ENCODE results near the gene UBE2E3.
"Not testable (repeated sequence)": the region's sequence is repeated elsewhere in the genome, so short reads cannot be mapped to it uniquely, and the experiment has no call there.

UBE2E3 gene

GRCh38 chr2:181025004-181025403 lies 44.6 kb downstream of the UBE2E3 start:
- DNase-seq (ENCODE audit: low read depth in 4 of 4, low spot score in 1 of 4): no peak

DNA sequence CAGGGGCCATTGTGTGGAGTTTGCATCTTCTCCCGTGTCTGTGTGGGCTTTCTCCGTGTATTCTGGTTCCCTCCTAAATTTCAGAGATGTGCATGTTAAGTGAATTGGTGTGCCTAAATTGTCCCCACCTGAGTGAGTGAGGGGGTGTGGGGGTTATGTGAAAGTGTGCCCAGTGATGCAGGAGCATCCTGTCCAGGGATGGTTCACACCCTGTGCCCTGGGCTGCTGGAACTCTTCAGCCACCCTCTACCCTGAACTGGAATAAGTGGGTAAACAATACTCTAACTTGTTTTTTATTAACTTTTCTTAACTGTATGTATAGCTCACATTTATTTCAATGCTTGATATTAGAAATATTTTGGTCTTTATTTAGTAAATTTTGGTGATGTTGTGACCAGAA lies 56.0 kb downstream of the UBE2E3 start:
- no peak for DNase-seq (ENCODE audit: low read depth in 4 of 4, low spot score in 1 of 4)

DNA sequence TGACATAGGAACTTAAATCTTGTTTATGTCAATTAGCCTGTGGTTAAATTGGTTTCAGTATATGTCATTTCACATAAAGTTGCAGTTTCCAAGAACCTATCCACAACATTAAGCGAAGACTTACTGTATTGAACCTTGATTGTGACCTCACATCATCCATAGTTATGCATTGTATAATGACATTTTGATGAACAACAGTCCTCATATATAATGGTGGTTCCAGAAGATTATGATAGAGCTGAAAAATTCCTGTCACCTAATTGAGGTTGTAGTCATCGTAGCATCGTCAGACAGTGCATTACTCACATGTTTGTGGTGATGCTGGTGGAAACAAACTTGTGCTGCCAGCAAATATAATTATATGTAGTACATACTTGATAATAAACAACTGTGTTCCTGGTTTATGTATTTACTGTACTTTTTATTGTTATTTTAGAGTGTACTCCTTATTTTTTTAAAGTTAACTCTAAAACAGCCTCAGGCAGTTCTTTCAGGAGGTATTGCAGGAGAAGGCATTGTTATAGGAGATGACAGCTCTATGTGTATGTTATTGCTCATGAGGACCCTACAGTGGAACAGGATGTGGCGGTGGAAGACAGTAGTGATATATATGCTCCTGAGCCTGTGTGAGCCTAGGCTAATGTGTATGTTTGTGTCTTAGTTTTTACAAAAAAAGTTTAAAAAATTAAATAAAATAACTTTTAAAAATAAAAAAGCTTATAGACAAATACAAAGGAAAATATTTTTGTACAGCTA lies 56.6 kb downstream of the UBE2E3 start:
- DNase-seq (ENCODE audit: low read depth in 4 of 4, low spot score in 1 of 4): no peak

DNA sequence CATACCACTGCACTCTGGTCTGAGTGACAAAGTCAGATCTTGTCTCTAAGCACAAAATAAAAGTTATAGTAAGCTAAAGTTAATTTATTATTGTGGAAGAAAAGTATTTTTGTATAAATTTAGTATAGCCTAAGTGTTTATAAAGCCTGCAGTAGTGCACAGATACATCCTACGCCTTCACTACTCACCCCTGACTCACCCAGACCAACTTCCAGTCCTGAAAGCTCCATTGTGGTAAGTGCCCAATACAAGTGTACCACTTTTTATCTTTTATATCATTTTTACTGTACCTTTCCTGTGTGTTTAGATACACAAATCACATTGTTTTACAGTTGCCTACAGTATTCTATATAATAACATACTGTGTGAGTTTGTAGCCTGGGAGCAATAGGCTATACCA lies 57.5 kb downstream of the UBE2E3 start:
- no peak for DNase-seq (ENCODE audit: low read depth in 4 of 4, low spot score in 1 of 4)

GRCh38 chr2:181038796-181039195 lies 58.4 kb downstream of the UBE2E3 start:
- no peak for DNase-seq (ENCODE audit: low read depth in 4 of 4, low spot score in 1 of 4)

DNA sequence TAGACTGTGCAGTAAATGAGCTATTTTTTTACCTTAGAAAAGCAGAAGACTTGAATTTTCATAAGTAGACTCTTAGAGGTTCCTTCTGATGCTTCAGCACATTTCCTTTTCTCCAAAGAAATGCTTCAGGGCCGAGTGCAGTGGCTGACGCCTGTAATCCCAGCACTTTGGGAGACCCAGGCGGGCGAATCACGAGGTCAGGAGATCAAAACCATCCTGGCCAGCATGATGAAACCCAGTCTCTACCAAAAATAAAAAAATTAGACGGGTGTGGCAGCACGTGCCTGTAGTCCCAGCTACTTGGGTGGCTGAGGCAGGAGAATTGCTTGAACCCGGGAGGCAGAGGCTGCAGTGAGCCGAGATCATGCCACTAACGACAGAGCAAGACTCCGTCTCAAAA lies 60.4 kb downstream of the UBE2E3 start:
- not testable (repeated sequence) for DNase-seq (ENCODE audit: low read depth in 4 of 4, low spot score in 1 of 4)

DNA sequence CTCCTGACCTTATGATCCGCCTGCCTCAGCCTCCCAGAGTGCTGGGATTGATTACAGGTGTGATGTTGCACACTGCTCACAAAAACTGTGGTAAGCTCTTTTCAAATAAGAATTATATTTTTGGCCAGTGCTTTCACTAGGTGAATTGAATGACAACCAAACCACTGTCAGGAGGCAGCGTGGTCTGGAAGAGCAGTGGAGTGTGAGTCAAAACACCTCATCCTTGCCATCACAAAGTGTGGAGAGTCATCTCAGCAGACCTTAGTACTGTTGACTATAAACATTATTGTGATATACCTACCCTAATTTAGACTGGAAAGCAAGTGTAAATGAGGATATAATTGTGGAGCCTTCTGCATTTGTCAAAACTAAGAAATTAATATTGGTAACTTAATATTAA lies 61.3 kb downstream of the UBE2E3 start:
- DNase-seq (ENCODE audit: low read depth in 4 of 4, low spot score in 1 of 4): no peak

- no peak for DNase-seq (ENCODE audit: low read depth in 4 of 4, low spot score in 1 of 4)
Measured at GRCh38 chr2:181042706-181043105, 62.3 kb downstream of the UBE2E3 start.

- DNase-seq (ENCODE audit: low read depth in 4 of 4, low spot score in 1 of 4): no peak
Measured at GRCh38 chr2:181046833-181047232, 66.4 kb downstream of the UBE2E3 start.

GRCh38 chr2:181047829-181048228 lies 67.4 kb downstream of the UBE2E3 start:
- no peak for DNase-seq (ENCODE audit: low read depth in 4 of 4, low spot score in 1 of 4)

DNA sequence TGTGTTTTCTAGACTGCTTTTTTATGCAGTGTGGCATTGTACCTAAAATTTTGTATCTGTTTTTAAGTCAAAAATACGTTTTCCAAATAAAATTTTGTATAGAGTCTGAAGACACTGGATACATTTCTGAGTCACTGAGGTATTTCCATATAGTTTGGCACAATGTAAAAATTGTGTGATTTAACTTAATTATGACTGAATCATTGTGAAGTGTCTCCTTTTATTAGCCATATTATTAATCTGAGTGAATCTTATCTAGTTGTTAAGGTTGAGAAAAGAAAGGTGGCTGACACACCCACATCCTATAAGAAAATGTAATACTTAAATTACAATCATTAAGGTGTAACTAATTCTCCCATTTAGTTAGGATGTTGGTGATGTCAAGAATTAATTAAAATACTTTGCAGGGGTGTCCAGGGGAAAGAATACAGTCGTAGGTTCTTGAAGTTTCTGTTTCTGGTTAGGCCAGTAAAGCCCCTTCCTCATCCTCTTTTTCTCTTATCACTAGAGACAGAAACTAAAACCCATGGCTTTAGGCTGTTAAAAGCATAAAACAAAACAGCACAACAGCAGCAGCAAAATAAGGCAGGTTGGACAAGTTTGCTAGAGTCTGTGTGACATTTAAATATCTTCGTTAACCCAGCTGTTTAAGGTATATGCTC lies 71.6 kb downstream of the UBE2E3 start:
- DNase-seq (ENCODE audit: low read depth in 4 of 4, low spot score in 1 of 4): no peak

DNA sequence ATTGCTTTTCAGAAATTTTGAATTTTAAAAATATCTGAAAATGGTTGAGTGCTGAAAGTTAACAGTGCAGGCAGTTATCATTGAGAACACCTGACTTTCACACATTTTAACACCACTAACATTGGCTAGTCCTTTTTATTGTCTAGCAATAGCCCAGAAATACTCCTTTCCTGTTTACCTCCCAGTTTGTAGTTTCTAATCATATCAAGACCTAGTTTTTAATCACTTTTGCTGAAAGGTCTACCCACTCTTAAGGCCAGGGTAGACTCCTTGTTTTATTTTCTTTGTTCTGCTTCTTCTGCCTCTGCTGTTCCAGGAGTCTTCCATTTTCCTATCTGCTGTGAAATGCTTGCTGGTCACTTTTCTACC lies 72.1 kb downstream of the UBE2E3 start:
- DNase-seq (ENCODE audit: low read depth in 4 of 4, low spot score in 1 of 4): no peak

DNA sequence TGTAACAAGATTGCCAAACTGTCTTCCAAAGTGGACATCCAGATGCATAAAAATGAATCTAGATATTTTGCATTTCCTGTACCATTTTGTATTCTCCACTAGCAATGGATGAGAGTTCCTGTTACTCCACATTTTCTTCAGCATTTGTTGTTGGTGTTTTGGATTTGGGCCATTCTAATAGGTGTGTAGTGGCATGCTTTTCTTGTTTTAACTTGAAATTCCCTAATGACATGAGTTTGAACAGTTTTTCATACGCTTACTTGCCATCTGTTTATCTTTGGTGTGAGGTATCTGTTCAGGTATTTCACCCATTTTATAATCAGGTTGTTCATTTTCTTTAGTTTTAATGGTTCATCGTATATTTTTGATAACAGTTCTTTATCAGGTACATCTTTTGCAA lies 73.9 kb downstream of the UBE2E3 start:
- no peak for DNase-seq (ENCODE audit: low read depth in 4 of 4, low spot score in 1 of 4)

DNA sequence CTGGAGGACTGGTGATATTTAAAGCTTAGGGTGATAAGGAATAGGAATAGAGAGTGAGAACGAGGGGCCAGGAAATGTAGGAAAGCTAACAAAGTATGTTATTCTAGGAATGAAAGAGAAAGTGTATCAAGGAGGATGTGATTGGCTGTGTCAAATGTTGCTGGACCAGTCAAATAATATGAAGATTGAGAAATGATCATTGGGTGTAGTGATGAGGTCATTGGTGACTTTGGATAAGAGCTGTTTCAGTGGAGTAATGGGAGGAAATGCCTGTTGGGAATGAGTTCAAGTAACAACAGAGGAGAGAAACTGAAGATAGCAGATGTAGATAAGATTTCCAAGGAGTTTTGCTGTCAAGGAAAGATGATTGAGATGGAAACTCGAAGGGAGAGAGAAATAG lies 74.4 kb downstream of the UBE2E3 start:
- no peak for DNase-seq (ENCODE audit: low read depth in 4 of 4, low spot score in 1 of 4)

DNA sequence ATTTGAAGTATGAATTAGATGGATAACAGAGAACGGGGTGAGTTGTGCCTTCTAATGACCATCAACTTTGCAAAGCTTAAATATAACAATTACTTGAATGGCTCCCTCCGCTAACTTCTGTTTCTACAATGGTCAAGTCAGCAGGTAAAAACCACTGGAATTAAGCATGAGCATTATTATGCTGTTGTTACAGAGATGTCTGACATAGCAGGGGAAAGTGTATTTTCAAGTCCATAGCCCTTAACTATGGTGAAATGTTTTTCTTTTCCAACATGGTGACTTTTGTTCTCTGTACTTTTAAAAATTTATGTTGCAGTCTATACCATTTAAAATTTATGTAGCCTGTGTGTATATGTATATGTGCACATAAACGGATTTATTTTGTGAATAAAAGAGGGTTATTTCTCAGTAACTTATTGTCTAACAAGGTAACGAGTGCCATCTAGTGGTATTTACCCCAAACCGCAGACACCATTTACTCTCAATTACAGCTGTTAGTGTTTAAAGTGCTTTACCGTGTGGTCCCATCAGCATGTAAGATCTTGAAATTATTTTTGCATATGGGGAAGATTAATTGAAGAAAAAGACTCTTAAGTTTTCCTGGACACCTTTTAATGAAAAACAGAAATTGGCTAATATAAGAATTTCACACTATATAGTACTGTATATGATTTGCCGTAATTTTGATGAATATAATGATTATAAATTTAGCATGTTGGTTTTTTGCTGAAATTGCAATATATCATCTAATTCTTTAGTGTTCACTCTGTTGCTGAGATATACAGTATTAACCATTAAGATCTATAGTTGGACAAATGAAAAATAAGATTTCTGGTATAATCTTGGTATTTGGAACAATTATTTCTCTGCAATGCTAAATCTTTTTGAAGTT lies 78.2 kb downstream of the UBE2E3 start:
- peak in 2 of 4 experiments; percentile 3 to 7 for DNase-seq (ENCODE audit: low read depth in 4 of 4, low spot score in 1 of 4)

- DNase-seq (ENCODE audit: low read depth in 4 of 4, low spot score in 1 of 4): no peak
Measured at GRCh38 chr2:181063696-181064095, 83.3 kb downstream of the UBE2E3 start.

DNA sequence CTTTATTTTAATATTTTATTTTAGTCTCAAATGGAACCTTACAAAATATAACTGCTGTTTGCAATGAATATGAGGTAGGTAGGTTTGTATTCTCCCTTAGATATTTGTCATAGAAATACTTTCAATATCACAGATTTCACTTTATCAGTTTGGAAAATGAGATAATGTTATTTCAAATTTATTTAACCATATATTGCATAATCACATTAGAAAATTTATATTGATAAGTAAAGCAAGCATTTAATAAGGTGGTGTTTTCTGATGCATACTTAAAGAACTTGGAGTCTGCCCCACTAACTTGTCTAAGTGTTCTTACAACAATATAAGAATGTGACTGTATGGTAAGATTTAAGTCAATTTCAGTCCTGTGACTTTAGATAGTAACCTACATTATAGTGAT lies 85.1 kb downstream of the UBE2E3 start:
- DNase-seq (ENCODE audit: low read depth in 4 of 4, low spot score in 1 of 4): no peak

GRCh38 chr2:181066333-181066732 lies 85.9 kb downstream of the UBE2E3 start:
- DNase-seq (ENCODE audit: low read depth in 4 of 4, low spot score in 1 of 4): no peak

- DNase-seq (ENCODE audit: low read depth in 4 of 4, low spot score in 1 of 4): no peak
Measured at GRCh38 chr2:181070119-181070835, 89.9 kb downstream of the UBE2E3 start.

DNA sequence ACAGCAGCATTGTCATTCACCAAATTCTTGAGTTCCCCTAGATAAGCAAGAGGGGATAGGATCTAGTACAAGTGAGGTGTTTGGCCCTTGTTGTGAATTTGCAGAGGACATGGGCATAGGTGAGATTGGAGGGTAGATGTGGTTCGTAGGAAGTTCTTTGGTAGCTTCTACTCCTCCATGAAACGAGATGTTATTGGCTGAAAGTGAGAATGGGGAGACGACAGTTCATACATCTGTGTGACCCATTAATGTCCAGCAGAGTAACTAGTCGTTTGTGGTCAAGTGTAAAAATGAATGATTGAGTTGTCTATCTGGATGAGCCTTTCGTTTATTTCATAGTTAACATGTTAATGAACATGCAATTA lies 90.4 kb downstream of the UBE2E3 start:
- no peak for DNase-seq (ENCODE audit: low read depth in 4 of 4, low spot score in 1 of 4)

DNA sequence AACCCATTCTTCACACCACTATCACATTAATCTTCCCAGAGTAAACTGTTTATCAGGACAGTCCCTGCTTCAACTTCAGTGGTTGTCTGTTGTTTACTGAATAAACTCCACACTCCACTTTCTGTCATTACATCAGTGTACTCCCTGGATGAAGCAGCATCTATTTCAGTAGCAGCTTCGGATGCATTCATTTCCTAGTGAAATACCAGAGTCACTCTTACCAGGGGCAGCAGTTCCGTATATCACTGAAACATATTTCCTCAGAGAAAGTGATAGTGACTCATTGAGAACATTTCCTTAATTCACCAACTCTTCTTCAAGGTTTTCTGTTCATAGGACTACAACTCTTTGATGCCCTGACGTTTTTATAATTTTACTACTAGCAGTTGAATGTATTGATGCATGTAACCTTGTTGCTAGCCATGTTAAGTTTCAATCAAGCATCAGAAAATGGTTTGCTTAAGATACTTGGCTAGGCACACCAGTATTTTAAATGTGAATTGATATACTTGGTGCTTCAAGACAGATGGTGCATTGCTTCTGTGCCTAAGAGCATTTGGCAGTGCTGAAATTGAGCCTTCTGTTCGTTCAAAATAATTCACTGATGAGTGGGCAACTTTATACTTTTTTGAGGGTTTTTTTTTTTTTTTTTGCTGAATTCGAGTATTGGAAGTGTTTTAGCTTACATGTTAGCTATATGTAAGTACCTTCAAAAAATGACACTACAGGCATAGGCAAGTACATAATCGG lies 92.3 kb downstream of the UBE2E3 start:
- DNase-seq (ENCODE audit: low read depth in 4 of 4, low spot score in 1 of 4): no peak

Data from stimulated activated CD4-positive, alpha-beta T cell treated with anti-CD3 and anti-CD28 coated beads, Interleukin-1b, Interleukin-23, amount 100 ng/mL, for 24 hours (primary cell).